MM.1S (cell line): Measurements from ENCODE around the gene MSH5.

Experiments
- CTCF ChIP-seq: fragments of 300-600 bp; sonication (generic); IDR thresholded peaks from 2 replicates; pipeline ENCODE4 v1.5.1; 2016; ENCODE audit warnings: antibody characterized with exemption, low read length, mixed read lengths
- EZH2 ChIP-seq: fragments of 300-600 bp; sonication (generic); optimal IDR thresholded peaks from 2 replicates; pipeline ENCODE3; 2017; ENCODE audit warnings: low read depth, mild to moderate bottlenecking, antibody characterized with exemption, low read length, mixed read lengths
- EZH2phosphoT487 ChIP-seq: fragments of 300-600 bp; sonication (generic); IDR thresholded peaks from 2 replicates; pipeline ENCODE4 v1.6.1; 2018; ENCODE audit warnings: antibody characterized with exemption, low read length

GRCh38 chr6:31734821-31735406 is 4.9 kb upstream of the MSH5 start:
- no peak for TF ChIP-seq CTCF
- TF ChIP-seq EZH2phosphoT487: no peak
- no peak for TF ChIP-seq EZH2
